Endothelial cell of umbilical vein (primary cell): Measurements from ENCODE around the gene SLC44A1. TPM values are rescaled to one million over a fixed set of nuclear protein-coding genes. Genes with fewer than 3 reads are reported as not detected.

Experiments used
- BruUV-seq: library from RNA; stranded (reverse); fragments of 400-500 nt; replicated peaks from 2 replicates; lab custom pipeline; 2021; lab: Mats Ljungman, UMichigan
- CTCF ChIA-PET: fragments of 300-600, 350-600 bp; sonication (Branson Sonifier 250); formaldehyde crosslinking; loops from one replicate; lab custom pipeline; 2021; ENCODE audit warnings: antibody characterized with exemption, inconsistent platforms; lab: Charles Lee
- POLR2A ChIA-PET: fragments of 300-600, 350-600 bp; sonication (Branson Sonifier 250); formaldehyde crosslinking; loops from one replicate; lab custom pipeline; 2021; ENCODE audit warnings: antibody characterized with exemption, inconsistent platforms; lab: Charles Lee
- DNase-seq: peaks from one replicate; pipeline ENCODE4 v3.0.0-alpha.2; 2011; ENCODE audit warnings: low read depth, low spot score
- FAIRE-seq: peaks from 2 replicates; lab custom pipeline; 2011; peaks lifted over from hg19 to GRCh38; lab: Jason Lieb, UNC
- H2AFZ ChIP-seq: 2 replicates; pipeline ENCODE4 v1.6.0; 2012; ENCODE audit warnings: low read depth, low read length, control low read depth, inconsistent platforms
- H3K27ac ChIP-seq: 2 replicates; pipeline ENCODE4 v1.5.1; 2011; ENCODE audit warnings: low read depth, mild to moderate bottlenecking, control low read depth, low read length, moderate library complexity; ENCODE audit not compliant: insufficient read depth
- H3K27me3 ChIP-seq, 2 experiments: 2 replicates each; pipeline versions ENCODE4 v1.6.0 to v1.6.1; 2011; ENCODE audit warnings: low read length in 2 of 2, mixed read lengths in 1 of 2; ENCODE audit not compliant: control insufficient read depth in 2 of 2, insufficient read depth in 2 of 2
- H3K36me3 ChIP-seq, 2 experiments: 2 replicates in 1 of 2; 3 replicates in 1 of 2; pipeline ENCODE4 v1.5.1; 2011; ENCODE audit warnings: low read length in 2 of 2, mild to moderate bottlenecking in 1 of 2, moderate library complexity in 1 of 2; ENCODE audit not compliant: control insufficient read depth in 2 of 2, insufficient read depth in 2 of 2; ENCODE audit errors: extremely low read depth in 1 of 2
- H3K4me1 ChIP-seq: 3 replicates; pipeline ENCODE4 v1.5.1; 2011; ENCODE audit warnings: mild to moderate bottlenecking, low read length; ENCODE audit not compliant: control insufficient read depth, insufficient read depth; ENCODE audit errors: extremely low read depth
- H3K4me2 ChIP-seq: 2 replicates; pipeline ENCODE4 v1.6.1; 2011; ENCODE audit warnings: low read length, control low read depth, mixed read lengths; ENCODE audit not compliant: insufficient read depth
- H3K4me3 ChIP-seq, 3 experiments: fragments of 200-600 bp in 1 of 3; sonication (generic), shearing (Covaris generic) in 1 of 3; replicated peaks in 1 of 3; 2 replicates each; pipeline ENCODE4 v1.5.1; 2011 to 2016; ENCODE audit warnings: control low read depth in 3 of 3, low read length in 3 of 3, mild to moderate bottlenecking in 2 of 3, inconsistent platforms in 1 of 3, low read depth in 1 of 3, moderate library complexity in 1 of 3; ENCODE audit not compliant: insufficient read depth in 1 of 3
- H3K79me2 ChIP-seq: 2 replicates; pipeline ENCODE4 v1.6.0; 2012; ENCODE audit warnings: low read length, inconsistent platforms; ENCODE audit not compliant: control insufficient read depth, insufficient read depth
- H3K9ac ChIP-seq: replicated peaks from 2 replicates; pipeline ENCODE3; 2011; ENCODE audit warnings: low read length, control low read depth; ENCODE audit not compliant: insufficient read depth; ENCODE audit errors: extremely low read depth
- H3K9me1 ChIP-seq: replicated peaks from 3 replicates; pipeline ENCODE4 v1.6.0; 2011; ENCODE audit warnings: mild to moderate bottlenecking, low read length; ENCODE audit not compliant: control insufficient read depth, insufficient read depth; ENCODE audit errors: extremely low read depth
- H3K9me3 ChIP-seq: replicated peaks from 2 replicates; pipeline ENCODE4 v1.5.1; 2012; ENCODE audit warnings: low read length, inconsistent platforms; ENCODE audit not compliant: control insufficient read depth, insufficient read depth
- H4K20me1 ChIP-seq: replicated peaks from 2 replicates; pipeline ENCODE3; 2011; ENCODE audit warnings: mild to moderate bottlenecking, low read length; ENCODE audit not compliant: control insufficient read depth, insufficient read depth; ENCODE audit errors: extremely low read depth
- EZH2 ChIP-seq: IDR thresholded peaks from 2 replicates; pipeline ENCODE4 v1.6.1; 2012; ENCODE audit warnings: borderline replicate concordance, low read depth, mild to moderate bottlenecking, moderate library complexity, low read length, inconsistent platforms; ENCODE audit not compliant: severe bottlenecking
- FOS ChIP-seq: IDR thresholded peaks from 2 replicates; pipeline ENCODE4 v1.6.1; 2011; ENCODE audit warnings: mild to moderate bottlenecking, low read length, moderate library complexity, borderline replicate concordance; ENCODE audit not compliant: insufficient read depth
- GATA2 ChIP-seq: IDR thresholded peaks from 2 replicates; pipeline ENCODE4 v1.7.0; 2011; ENCODE audit warnings: low read depth, mild to moderate bottlenecking, moderate library complexity, mixed read lengths, low read length; ENCODE audit not compliant: insufficient read length, insufficient read depth
- JUN ChIP-seq: IDR thresholded peaks from 2 replicates; pipeline ENCODE4 v1.6.1; 2011; ENCODE audit warnings: borderline replicate concordance, low read depth; ENCODE audit not compliant: insufficient read length, insufficient read depth
- MYC ChIP-seq: IDR thresholded peaks from one replicate; pipeline ENCODE4 v1.6.1; 2011; ENCODE audit warnings: mild to moderate bottlenecking, low read depth, low read length
- POLR2A ChIP-seq: IDR thresholded peaks from 2 replicates; pipeline ENCODE4 v1.6.1; 2012; ENCODE audit warnings: low read depth, mild to moderate bottlenecking, control low read depth, low read length
- POLR2AphosphoS5 ChIP-seq: IDR thresholded peaks from 2 replicates; pipeline ENCODE4 v1.6.1; 2012; ENCODE audit warnings: low read depth, mild to moderate bottlenecking, control low read depth, low read length, moderate library complexity; ENCODE audit not compliant: insufficient read depth
- dilution Hi-C: fragments of 300-500 bp; cut with MboI; formaldehyde crosslinking; loops from one replicate; pipeline ENCODE4 v1.15.0; 2019; ENCODE audit warnings: low sequenced_read_pairs; ENCODE audit not compliant: extremely low pct_ligation_motif_present
- intact Hi-C: fragments of 100-400 bp; cut with micrococcal nuclease; formaldehyde crosslinking; loops from one replicate; pipeline ENCODE4 v1.10.0; 2022
- polyA plus RNA-seq, 4 experiments: library from polyadenylated mRNA; depleted of rRNA in 3 of 4; stranded (reverse) in 3 of 4; unstranded in 1 of 4; fragments of >200 nt; gene quantifications; 2 replicates each; pipeline versions ENCODE4 v1.2.1 to v1.2.3, GENCODE V29; 2011 to 2012; ENCODE audit warnings: missing spikeins in 1 of 4
- total RNA-seq: library from RNA; stranded (reverse); gene quantifications from 2 replicates; pipeline ENCODE4 v1.2.3, GENCODE V29; 2021
- TF ChIP-seq, protein P1 (sequence below), 2 donors: IDR thresholded peaks; 1 replicate in 1 of 2; 2 replicates in 1 of 2; pipeline ENCODE4 v1.5.1; 2011; ENCODE audit warnings: low read length in 2 of 2, mild to moderate bottlenecking in 2 of 2, moderate library complexity in 2 of 2, control low read depth in 1 of 2, inconsistent platforms in 1 of 2, low read depth in 1 of 2; ENCODE audit not compliant: insufficient read depth in 1 of 2; ENCODE audit errors: extremely low read depth in 1 of 2
- TF ChIP-seq, protein P2 (sequence below): IDR thresholded peaks from 2 replicates; pipeline ENCODE4 v1.6.1; 2011; ENCODE audit not compliant: insufficient read depth, insufficient read length

SLC44A1 gene
- total and polyA plus RNA-seq, 2 donors (not counting 3 experiments of a cell fraction or from before 2014, with no cell fraction given), result 16.1 to 37.7 TPM

DNA sequence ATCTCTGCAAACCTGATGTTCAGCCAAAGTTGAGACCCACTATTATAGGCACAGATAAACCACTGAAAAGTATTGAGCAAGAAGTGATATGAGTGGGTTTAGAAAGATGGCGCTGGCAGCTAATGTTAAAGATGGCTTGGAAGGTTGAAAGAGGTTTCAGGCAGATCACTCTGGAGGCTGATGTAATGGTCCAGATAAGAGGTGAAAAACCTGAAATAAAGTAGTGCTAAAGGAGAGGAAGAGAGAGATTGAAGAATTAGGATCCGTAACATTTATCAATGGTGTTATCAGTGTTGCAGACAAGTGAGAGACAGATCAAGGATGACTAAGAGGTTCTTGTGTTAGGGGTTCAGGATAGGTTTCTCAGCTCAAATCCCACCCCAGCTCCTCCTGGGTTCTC lies 58.3 kb downstream of the SLC44A1 start:
- Histone ChIP-seq H2AFZ (no peak overlapping the region), H3K79me2 (peaks cover 1% of the 10 kb centered on the region), H3K9me1 (no peaks in the 10 kb centered on the region), H3K4me1 (peaks cover 26% of the 10 kb centered on the region), H3K9ac (no peak overlapping the region), H3K9me3 (no peaks in the 10 kb centered on the region), H4K20me1 (no peaks in the 10 kb centered on the region), H3K27me3 (no peaks in the 10 kb centered on the region), H3K27ac (no peak overlapping the region), H3K4me3 (no peak overlapping the region), H3K36me3 (no peaks in the 10 kb centered on the region), H3K4me2 (no peak overlapping the region)
- FAIRE-seq (no peak), DNase-seq (no peak)
- no TSS peak for BruUV-seq
- no peak for TF ChIP-seq FOS
- no peak for TF ChIP-seq MYC
- TF ChIP-seq, protein P1, sequence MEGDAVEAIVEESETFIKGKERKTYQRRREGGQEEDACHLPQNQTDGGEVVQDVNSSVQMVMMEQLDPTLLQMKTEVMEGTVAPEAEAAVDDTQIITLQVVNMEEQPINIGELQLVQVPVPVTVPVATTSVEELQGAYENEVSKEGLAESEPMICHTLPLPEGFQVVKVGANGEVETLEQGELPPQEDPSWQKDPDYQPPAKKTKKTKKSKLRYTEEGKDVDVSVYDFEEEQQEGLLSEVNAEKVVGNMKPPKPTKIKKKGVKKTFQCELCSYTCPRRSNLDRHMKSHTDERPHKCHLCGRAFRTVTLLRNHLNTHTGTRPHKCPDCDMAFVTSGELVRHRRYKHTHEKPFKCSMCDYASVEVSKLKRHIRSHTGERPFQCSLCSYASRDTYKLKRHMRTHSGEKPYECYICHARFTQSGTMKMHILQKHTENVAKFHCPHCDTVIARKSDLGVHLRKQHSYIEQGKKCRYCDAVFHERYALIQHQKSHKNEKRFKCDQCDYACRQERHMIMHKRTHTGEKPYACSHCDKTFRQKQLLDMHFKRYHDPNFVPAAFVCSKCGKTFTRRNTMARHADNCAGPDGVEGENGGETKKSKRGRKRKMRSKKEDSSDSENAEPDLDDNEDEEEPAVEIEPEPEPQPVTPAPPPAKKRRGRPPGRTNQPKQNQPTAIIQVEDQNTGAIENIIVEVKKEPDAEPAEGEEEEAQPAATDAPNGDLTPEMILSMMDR (IDR thresholded peaks at IDR 0.05; ENCODE audit: extremely low read depth in 1 of 2, insufficient read depth in 1 of 2, low read depth in 1 of 2, low read length in 2 of 2), result no peak
- dilution Hi-C loops, result no loop called here
- ChIA-PET POLR2A (no interaction called here), CTCF (no interaction called here)
- intact Hi-C loops, result no loop called here

DNA sequence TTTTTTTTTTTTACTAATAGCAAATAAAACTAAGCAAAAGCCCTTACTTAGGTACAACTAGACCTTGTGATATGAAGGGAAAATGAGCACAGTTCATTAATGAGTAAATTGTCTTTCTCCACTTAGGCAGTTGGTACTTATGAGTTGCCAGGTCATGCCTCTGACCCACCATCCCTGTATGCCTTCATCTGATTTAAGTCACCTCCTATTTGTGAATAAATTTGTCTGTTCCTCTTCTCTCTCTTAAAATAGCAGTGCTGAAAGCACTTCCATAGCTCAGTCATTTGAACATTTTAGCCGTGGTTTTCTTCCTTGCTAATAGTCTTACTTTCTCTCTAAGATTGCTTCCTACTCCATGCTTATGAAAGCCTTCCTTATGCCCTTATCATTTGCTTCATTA lies 61.4 kb downstream of the SLC44A1 start:
- no peak for TF ChIP-seq POLR2A
- TF ChIP-seq, protein P1 (IDR thresholded peaks at IDR 0.05; ENCODE audit: extremely low read depth in 1 of 2, insufficient read depth in 1 of 2, low read depth in 1 of 2, low read length in 2 of 2), result no peak
- TF ChIP-seq POLR2AphosphoS5, result no peak
- no peak for TF ChIP-seq FOS
- no peak for TF ChIP-seq EZH2
- TF ChIP-seq GATA2, result no peak
- TF ChIP-seq JUN, result no peak
- TF ChIP-seq, protein P2, sequence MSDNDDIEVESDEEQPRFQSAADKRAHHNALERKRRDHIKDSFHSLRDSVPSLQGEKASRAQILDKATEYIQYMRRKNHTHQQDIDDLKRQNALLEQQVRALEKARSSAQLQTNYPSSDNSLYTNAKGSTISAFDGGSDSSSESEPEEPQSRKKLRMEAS, result no peak
- no peak for TF ChIP-seq MYC
- FAIRE-seq, result no peak
- CTCF ChIA-PET, result interaction anchor here (0.6 to 1.3 kb wide), 2 partner anchors 12 to 443 kb away, joined by 3 read pairs; no protein-coding TSS in a partner anchor
- no peaks in the 10 kb centered on the region for H3K36me3 ChIP-seq
- no peak overlapping the region for H3K4me3 ChIP-seq
- no peaks in the 10 kb centered on the region for H4K20me1 ChIP-seq
- H3K27me3 ChIP-seq, result no peaks in the 10 kb centered on the region
- H3K9me1 ChIP-seq, result no peaks in the 10 kb centered on the region
- no peak overlapping the region for H3K4me2 ChIP-seq
- no TSS peak for BruUV-seq
- H3K9ac ChIP-seq, result no peak overlapping the region
- POLR2A ChIA-PET, result no interaction called here
- no peaks in the 10 kb centered on the region for H3K9me3 ChIP-seq
- peaks cover 22% of the 10 kb centered on the region for H3K4me1 ChIP-seq
- no peak overlapping the region for H3K27ac ChIP-seq
- dilution Hi-C loops (no loop called here), intact Hi-C loops (no loop called here)
- no peaks in the 10 kb centered on the region for H3K79me2 ChIP-seq
- DNase-seq, result no peak
- no peak overlapping the region for H2AFZ ChIP-seq
